ENCODE data around the gene CTBP2.

Gene CTBP2

GRCh38 chr10:125186431-125187170 lies 26.2 kb upstream of the CTBP2 start:
- no peak for TF ChIP-seq REST (IDR thresholded peaks at IDR 0.05; ENCODE audit: low read depth)

- no peak for TF ChIP-seq EP300 (IDR thresholded peaks at IDR 0.05; ENCODE audit: borderline replicate concordance)
- TF ChIP-seq RAD21 (IDR thresholded peaks at IDR 0.05; ENCODE audit: low read depth), result no peak
- TF ChIP-seq ZBTB7A (IDR thresholded peaks at IDR 0.05; ENCODE audit: low read depth), result no peak
- no peak for TF ChIP-seq NFIC (IDR thresholded peaks at IDR 0.05)
- TF ChIP-seq FOXM1 (IDR thresholded peaks at IDR 0.05; ENCODE audit: borderline replicate concordance, low read depth), result no peak
- no peak for TF ChIP-seq YY1 (IDR thresholded peaks at IDR 0.05; ENCODE audit: low read depth)
- TF ChIP-seq CREB1 (IDR thresholded peaks at IDR 0.05; ENCODE audit: low read depth), result no peak
Measured at GRCh38 chr10:125177641-125178640, 17.6 kb upstream of the CTBP2 start.

- no peak for TF ChIP-seq YY1 (IDR thresholded peaks at IDR 0.05; ENCODE audit: low read depth)
Measured at GRCh38 chr10:125175807-125176206, 15.4 kb upstream of the CTBP2 start.

- TF ChIP-seq REST (IDR thresholded peaks at IDR 0.05; ENCODE audit: low read depth) (no peak), TEAD4 (IDR thresholded peaks at IDR 0.05) (no peak), USF1 (IDR thresholded peaks at IDR 0.05) (no peak), FOXM1 (IDR thresholded peaks at IDR 0.05; ENCODE audit: borderline replicate concordance, low read depth) (no peak), RAD21 (IDR thresholded peaks at IDR 0.05; ENCODE audit: low read depth) (no peak), ZBTB7A (IDR thresholded peaks at IDR 0.05; ENCODE audit: low read depth) (no peak), TCF12 (IDR thresholded peaks at IDR 0.05; ENCODE audit: low read depth) (no peak), EP300 (IDR thresholded peaks at IDR 0.05; ENCODE audit: borderline replicate concordance) (no peak), EGR1 (IDR thresholded peaks at IDR 0.05) (no peak), TAF1 (IDR thresholded peaks at IDR 0.05; ENCODE audit: low read depth) (no peak), CEBPB (IDR thresholded peaks at IDR 0.05) (no peak)
Measured at GRCh38 chr10:125174360-125174759, 14.0 kb upstream of the CTBP2 start.

- TF ChIP-seq TCF12 (IDR thresholded peaks at IDR 0.05; ENCODE audit: low read depth), result no peak
- TF ChIP-seq USF1 (IDR thresholded peaks at IDR 0.05), result no peak
- TF ChIP-seq EGR1 (IDR thresholded peaks at IDR 0.05), result no peak
- no peak for TF ChIP-seq CREB1 (IDR thresholded peaks at IDR 0.05; ENCODE audit: low read depth)
- no peak for TF ChIP-seq TAF1 (IDR thresholded peaks at IDR 0.05; ENCODE audit: low read depth)
Measured at GRCh38 chr10:125172694-125173093, 12.3 kb upstream of the CTBP2 start.

GRCh38 chr10:125171402-125172306 lies 11.3 kb upstream of the CTBP2 start:
- no peak for TF ChIP-seq TCF12 (IDR thresholded peaks at IDR 0.05; ENCODE audit: low read depth)
- no peak for TF ChIP-seq ZBTB7A (IDR thresholded peaks at IDR 0.05; ENCODE audit: low read depth)
- TF ChIP-seq TAF1 (IDR thresholded peaks at IDR 0.05; ENCODE audit: low read depth), result no peak
- TF ChIP-seq TEAD4 (IDR thresholded peaks at IDR 0.05), result no peak
- no peak for TF ChIP-seq USF1 (IDR thresholded peaks at IDR 0.05)
- TF ChIP-seq EGR1 (IDR thresholded peaks at IDR 0.05), result no peak
- no peak for TF ChIP-seq EP300 (IDR thresholded peaks at IDR 0.05; ENCODE audit: borderline replicate concordance)
- no peak for TF ChIP-seq YY1 (IDR thresholded peaks at IDR 0.05; ENCODE audit: low read depth)
- TF ChIP-seq MAX (IDR thresholded peaks at IDR 0.05), result no peak
- TF ChIP-seq NFIC (IDR thresholded peaks at IDR 0.05), result no peak
- TF ChIP-seq REST (IDR thresholded peaks at IDR 0.05; ENCODE audit: low read depth), result no peak
- no peak for TF ChIP-seq CREB1 (IDR thresholded peaks at IDR 0.05; ENCODE audit: low read depth)
- no peak for TF ChIP-seq FOXM1 (IDR thresholded peaks at IDR 0.05; ENCODE audit: borderline replicate concordance, low read depth)
- no peak for TF ChIP-seq CEBPB (IDR thresholded peaks at IDR 0.05)
- no peak for TF ChIP-seq RAD21 (IDR thresholded peaks at IDR 0.05; ENCODE audit: low read depth)

All from Ishikawa (cell line).